AG04449 (cell line): ENCODE results near the gene CHST8.

ENCODE experiments used
- CTCF ChIA-PET: fragments of 350-600 bp; formaldehyde crosslinking; extraction: SDS; loops from one replicate; lab custom pipeline; 2021; ENCODE audit warnings: antibody characterized with exemption; lab: Yijun Ruan, JAX
- POLR2A ChIA-PET: fragments of 400-600, 350-600 bp; formaldehyde crosslinking; extraction: SDS; loops from one replicate; lab custom pipeline; 2020; ENCODE audit warnings: antibody characterized with exemption, inconsistent platforms; lab: Yijun Ruan, JAX
- DNase-seq: peaks from one replicate; pipeline ENCODE4 v3.0.0-alpha.2; 2010; ENCODE audit warnings: low read depth, low spot score
- H3K4me3 ChIP-seq: 2 replicates; pipeline ENCODE4 v1.5.1; 2011; ENCODE audit warnings: low read depth, mild to moderate bottlenecking, control low read depth, low read length
- CTCF ChIP-seq: IDR thresholded peaks from one replicate; pipeline ENCODE4 v1.5.1; 2011; ENCODE audit warnings: mild to moderate bottlenecking, moderate library complexity, low read length, control low read depth, inconsistent platforms; ENCODE audit not compliant: insufficient read depth; ENCODE audit errors: missing control alignments

The CHST8 gene

GRCh38 chr19:33736787-33737186, 115.0 kb downstream of the CHST8 start:
- H3K4me3 ChIP-seq: no peak overlapping the region
- CTCF ChIA-PET: no interaction called here
- no peak for TF ChIP-seq CTCF
- DNase-seq: no peak
- POLR2A ChIA-PET: no interaction called here

- CTCF ChIA-PET: no interaction called here
- POLR2A ChIA-PET: no interaction called here
- no peak for DNase-seq
- TF ChIP-seq CTCF: no peak
- H3K4me3 ChIP-seq: no peak overlapping the region
Measured at GRCh38 chr19:33737681-33738371, 116.1 kb downstream of the CHST8 start.

- DNase-seq: no peak
- ChIA-PET CTCF (interaction anchor here (1.8 kb wide), 1 partner anchor 325 kb away, joined by 5 read pairs; no protein-coding TSS in a partner anchor), POLR2A (no interaction called here)
- H3K4me3 ChIP-seq: no peak overlapping the region
- no peak for TF ChIP-seq CTCF
Measured at GRCh38 chr19:33740811-33741396, 119.2 kb downstream of the CHST8 start.

- CTCF ChIA-PET: interaction anchor here (1.5 kb wide), 1 partner anchor 26 kb away, joined by 4 read pairs; no protein-coding TSS in a partner anchor
- DNase-seq: no peak
- no peak for TF ChIP-seq CTCF
- POLR2A ChIA-PET: no interaction called here
- H3K4me3 ChIP-seq: no peak overlapping the region
Measured at GRCh38 chr19:33745297-33745696, 123.5 kb downstream of the CHST8 start.

- POLR2A ChIA-PET: no interaction called here
- CTCF ChIA-PET: no interaction called here
Measured at GRCh38 chr19:33746159-33746558, 124.4 kb downstream of the CHST8 start.

More at GRCh38 chr19:33746159-33746558, 124.4 kb downstream of the CHST8 start:
- DNase-seq: no peak
- no peak overlapping the region for H3K4me3 ChIP-seq
- no peak for TF ChIP-seq CTCF
